Neural progenitor cell (in vitro differentiated cells): ENCODE data around the gene MED13L.

Experiments
- EZH2phosphoT487 ChIP-seq: fragments of 200-600 bp; sonication (generic); IDR thresholded peaks from 2 replicates; pipeline ENCODE4 v1.6.1; 2017; ENCODE audit warnings: antibody characterized with exemption
- TF ChIP-seq, protein P1 (sequence below): fragments of 200-600 bp; sonication (generic); IDR thresholded peaks from 2 replicates; pipeline ENCODE4 v1.5.1; 2017; ENCODE audit warnings: antibody characterized with exemption, mild to moderate bottlenecking

DNA sequence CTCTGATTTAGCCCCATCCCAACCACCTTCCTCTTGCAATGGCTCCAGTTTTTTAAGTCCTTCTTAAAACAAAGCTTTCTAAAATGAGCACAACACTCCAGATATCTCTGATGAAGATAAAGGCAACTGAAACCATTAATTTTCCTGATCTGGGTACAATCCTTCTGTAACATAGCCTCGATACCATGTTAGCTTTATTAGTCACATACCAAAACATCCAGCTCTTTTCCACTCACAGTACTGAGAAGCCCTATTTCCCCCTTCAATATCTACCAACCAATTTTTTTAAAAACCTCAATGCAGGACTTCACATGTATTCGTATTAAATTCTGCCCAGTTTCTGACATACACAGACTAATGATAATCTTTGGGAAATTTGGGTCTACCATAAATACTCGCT lies 105.9 kb downstream of the MED13L start:
- TF ChIP-seq EZH2phosphoT487, result no peak
- TF ChIP-seq, protein P1, sequence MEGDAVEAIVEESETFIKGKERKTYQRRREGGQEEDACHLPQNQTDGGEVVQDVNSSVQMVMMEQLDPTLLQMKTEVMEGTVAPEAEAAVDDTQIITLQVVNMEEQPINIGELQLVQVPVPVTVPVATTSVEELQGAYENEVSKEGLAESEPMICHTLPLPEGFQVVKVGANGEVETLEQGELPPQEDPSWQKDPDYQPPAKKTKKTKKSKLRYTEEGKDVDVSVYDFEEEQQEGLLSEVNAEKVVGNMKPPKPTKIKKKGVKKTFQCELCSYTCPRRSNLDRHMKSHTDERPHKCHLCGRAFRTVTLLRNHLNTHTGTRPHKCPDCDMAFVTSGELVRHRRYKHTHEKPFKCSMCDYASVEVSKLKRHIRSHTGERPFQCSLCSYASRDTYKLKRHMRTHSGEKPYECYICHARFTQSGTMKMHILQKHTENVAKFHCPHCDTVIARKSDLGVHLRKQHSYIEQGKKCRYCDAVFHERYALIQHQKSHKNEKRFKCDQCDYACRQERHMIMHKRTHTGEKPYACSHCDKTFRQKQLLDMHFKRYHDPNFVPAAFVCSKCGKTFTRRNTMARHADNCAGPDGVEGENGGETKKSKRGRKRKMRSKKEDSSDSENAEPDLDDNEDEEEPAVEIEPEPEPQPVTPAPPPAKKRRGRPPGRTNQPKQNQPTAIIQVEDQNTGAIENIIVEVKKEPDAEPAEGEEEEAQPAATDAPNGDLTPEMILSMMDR, result no peak
